OCI-LY1 (cell line): ENCODE results near the gene SPHK2.

ENCODE experiments used
- CTCF ChIP-seq: fragments of 200-600 bp; sonication (generic), shearing (Covaris generic); IDR thresholded peaks from 2 replicates; pipeline ENCODE4 v1.5.1; 2017; ENCODE audit warnings: mild to moderate bottlenecking, antibody characterized with exemption, low read length, moderate library complexity, mixed read lengths
- EZH2 ChIP-seq: fragments of 200-600 bp; sonication (generic), shearing (Covaris generic); IDR thresholded peaks from 2 replicates; pipeline ENCODE4 v1.8.0; 2017; ENCODE audit warnings: borderline replicate concordance, mixed run types, mild to moderate bottlenecking, antibody characterized with exemption, low read length, moderate library complexity, mixed read lengths

GRCh38 chr19:48571378-48572162 is 47.7 kb upstream of the SPHK2 start:
- no peak for TF ChIP-seq CTCF
- no peak for TF ChIP-seq EZH2
